Skin epidermis (tissue), 12 donors: Measurements from ENCODE around the gene LRRC8B.
"Not testable (repeated sequence)": the region's sequence is repeated elsewhere in the genome, so short reads cannot be mapped to it uniquely, and the experiment has no call there.

Source experiments
- H3K27ac ChIP-seq, 21 experiments: fragments of 200-600 bp; sonication (generic) in 11 of 21; one replicate each; pipeline ENCODE4 v1.5.0; 2020; ENCODE audit warnings: mild to moderate bottlenecking in 3 of 21, inconsistent platforms in 2 of 21, moderate library complexity in 2 of 21
- H3K4me3 ChIP-seq, 7 experiments: fragments of 200-600 bp; sonication (generic) in 2 of 7; one replicate each; pipeline ENCODE4 v1.5.0; 2020; ENCODE audit warnings: inconsistent platforms in 2 of 7, mild to moderate bottlenecking in 2 of 7, moderate library complexity in 1 of 7

The LRRC8B gene

DNA sequence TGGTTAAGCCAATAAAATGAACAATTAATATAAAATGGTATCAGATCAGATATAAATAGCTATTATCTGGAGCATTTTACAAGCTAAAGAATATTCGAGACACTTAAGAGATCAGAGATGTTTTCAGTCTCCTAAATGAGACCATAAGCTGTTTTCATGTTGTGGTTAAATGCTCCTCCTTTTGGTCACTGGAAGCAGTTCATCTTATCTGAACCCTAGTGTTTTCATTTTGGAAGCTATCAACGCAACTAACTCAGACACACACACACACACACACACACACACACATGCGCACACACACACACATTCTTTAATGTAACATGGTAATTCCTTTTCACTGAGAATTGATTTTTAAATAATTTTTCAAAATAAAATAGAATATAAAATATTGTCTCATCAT is 98.3 kb downstream of the LRRC8B start:
- H3K27ac ChIP-seq, result no peak overlapping the region
- H3K4me3 ChIP-seq, result no peak overlapping the region

DNA sequence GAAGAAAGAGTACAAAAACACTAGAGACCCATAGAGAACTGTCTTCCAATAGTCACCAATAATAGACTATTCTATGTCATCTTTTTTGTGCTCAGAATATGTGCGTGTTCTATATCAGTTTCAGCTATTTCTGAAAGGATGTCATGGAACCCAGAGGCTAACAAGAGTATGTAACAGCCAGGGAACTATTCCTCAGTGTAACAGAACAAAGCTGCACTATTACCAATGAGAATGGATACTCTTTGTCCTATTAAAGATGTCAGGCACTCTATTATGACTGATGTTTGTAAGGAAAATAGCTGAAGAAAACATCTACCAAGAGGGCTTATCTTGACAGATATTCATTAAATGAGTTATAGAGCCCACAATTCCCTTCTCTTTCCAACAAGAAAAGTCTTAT is 99.7 kb downstream of the LRRC8B start:
- H3K27ac ChIP-seq, result no peak overlapping the region
- no peak overlapping the region for H3K4me3 ChIP-seq

DNA sequence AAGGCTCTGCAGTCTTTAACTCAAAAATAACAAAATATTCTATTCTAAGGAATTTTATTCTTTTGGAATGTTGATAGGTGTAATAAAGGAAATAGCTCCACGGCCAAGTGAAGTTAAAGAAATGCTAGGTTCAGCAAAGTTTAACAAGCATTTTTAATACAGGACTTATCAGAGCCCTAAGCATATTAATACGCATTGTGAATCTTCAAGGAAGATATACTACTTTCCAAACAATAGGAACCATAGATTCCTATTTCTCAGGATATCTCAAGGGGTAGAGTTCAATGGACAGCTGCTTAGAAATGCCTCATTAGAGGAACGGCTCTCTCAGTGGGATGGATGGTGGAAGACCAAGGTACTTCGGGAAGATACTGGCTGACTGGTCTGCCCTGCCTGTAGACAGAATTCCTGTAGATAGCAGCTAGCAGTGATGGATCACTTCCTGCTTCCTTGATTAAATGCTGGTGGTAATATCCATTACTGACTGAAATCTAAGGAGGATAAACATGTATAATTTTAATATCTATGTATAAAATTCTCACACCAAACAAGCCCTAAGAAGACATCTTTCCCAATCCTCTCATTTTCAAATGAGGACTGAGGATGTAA is 100.2 kb downstream of the LRRC8B start:
- Histone ChIP-seq H3K27ac (no peak overlapping the region), H3K4me3 (no peak overlapping the region)

DNA sequence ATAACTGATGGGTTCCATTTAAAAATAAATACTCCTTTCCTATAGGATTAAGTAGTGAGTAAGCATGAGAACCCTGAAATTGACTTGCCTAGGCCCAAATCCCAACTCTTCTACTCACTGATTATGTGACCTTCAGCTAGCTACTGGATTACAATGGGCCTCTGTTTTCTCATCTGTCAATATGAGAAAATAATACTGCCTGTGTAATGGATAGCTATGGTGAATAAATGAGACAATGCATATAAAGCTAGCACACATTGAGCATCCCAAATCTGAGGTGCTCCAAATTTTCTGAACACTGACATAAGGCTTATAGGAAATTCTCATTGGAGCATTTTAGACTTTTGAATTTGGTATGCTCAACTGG is 103.0 kb downstream of the LRRC8B start:
- Histone ChIP-seq H3K4me3 (no peak overlapping the region), H3K27ac (peak overlapping the region in 1 of 21 experiments; percentile 19)

DNA sequence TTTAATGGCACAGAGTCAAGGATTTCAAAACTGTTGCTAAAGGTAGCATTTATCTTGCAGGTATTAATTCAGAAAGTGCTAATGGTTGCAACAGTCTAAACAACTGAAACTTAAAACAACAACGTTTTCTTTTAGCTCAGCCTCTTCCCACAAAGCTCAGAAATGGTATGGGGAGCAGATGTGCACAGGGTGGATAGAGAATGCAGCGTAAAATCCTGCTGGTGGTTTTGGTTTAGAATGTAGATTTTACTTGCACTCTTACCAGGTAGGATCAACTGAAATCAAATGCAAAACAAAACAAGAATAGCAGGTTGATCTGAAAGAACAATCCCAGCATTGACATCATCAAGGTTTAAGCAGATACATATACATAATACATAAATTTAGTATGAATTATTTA is 104.5 kb downstream of the LRRC8B start:
- H3K27ac ChIP-seq, result peak overlapping the region in 1 of 21 experiments; percentile 24
- no peak overlapping the region for H3K4me3 ChIP-seq

DNA sequence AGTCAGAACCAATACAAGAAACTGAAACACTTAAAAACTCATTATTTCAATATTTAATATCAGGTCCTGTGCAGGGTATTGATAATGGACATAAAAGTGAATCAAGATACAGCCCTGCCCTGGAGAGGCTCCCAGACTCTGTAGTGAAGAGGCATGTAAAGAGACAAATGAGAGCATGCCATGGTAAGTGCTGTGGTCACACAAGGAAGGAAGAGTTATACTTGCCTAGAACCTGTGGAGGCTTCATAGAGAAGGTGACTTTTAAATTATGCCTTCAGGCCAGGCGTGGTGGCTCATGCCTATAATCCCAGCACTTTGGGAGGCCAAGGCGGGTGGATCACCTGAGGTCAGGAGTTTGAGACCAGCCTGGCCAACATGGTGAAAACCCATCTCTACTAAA is 105.0 kb downstream of the LRRC8B start:
- not testable (repeated sequence) for H3K4me3 ChIP-seq
- H3K27ac ChIP-seq, result peak overlapping the region in 1 of 21 experiments; percentile 24

DNA sequence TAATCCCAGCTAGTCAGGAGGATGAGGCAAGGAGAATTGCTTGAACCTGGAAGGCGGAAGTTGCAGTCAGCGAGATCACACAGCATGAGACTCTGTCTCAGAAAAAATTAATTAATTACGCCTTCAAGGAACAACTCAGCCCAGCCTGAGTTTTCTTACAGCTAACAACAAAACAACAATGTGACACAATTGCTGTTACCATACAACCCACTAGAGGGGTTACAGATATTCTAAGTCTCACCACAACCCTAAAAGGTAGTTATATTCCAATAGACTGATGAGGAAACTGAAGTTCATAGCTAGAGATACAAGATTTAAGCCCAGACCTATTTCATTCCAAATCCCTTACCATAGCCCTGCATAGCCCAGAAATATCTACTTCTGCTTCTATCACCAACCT is 105.4 kb downstream of the LRRC8B start:
- no peak overlapping the region for H3K4me3 ChIP-seq
- peak overlapping the region in 1 of 21 experiments; percentile 24 for H3K27ac ChIP-seq

DNA sequence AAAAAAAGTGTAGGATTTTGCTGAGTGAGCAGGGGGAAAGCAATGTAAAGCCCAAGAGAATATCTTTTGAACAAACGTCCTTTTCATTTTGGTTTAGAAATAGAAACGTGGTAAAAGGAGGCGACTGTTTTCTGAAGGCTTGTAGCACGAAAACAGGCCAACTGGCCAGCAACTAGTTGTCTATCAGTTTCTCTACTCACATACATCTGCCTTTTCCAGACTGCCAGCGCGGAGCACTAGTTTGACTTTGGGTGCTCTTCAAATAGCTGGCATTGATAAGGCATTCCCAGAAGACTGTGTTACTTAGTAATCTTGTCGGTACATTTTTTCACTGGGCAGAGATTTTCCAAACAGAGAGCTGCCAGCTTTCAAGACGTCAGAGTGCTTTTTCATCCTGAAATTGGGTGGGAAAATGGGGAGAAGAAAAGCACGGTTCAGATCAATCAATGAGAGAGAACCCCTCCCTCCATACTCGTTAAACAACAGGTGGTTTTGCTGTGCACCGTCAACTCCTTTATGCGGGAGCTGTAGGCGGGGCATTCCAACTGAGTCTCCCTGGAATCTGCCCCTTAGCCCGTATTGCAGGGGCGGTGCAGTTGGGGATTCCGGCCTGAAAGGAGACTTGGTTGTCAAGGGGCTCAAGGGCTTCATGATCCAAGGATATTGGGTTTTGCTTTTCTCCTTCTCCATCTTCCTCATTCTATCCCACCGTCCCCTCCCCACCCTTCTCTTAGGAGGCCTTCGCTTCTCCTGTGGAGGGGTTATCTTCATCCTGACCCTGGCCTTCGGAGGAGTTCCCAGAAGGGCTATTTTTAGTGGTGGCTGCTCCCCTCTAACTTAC is 107.4 kb downstream of the LRRC8B start:
- peak overlapping the region; percentile 74 to 92 (median 88) for H3K4me3 ChIP-seq
- H3K27ac ChIP-seq, result peak overlapping the region in 20 of 21 experiments; percentile 54 to 98 (median 89)

DNA sequence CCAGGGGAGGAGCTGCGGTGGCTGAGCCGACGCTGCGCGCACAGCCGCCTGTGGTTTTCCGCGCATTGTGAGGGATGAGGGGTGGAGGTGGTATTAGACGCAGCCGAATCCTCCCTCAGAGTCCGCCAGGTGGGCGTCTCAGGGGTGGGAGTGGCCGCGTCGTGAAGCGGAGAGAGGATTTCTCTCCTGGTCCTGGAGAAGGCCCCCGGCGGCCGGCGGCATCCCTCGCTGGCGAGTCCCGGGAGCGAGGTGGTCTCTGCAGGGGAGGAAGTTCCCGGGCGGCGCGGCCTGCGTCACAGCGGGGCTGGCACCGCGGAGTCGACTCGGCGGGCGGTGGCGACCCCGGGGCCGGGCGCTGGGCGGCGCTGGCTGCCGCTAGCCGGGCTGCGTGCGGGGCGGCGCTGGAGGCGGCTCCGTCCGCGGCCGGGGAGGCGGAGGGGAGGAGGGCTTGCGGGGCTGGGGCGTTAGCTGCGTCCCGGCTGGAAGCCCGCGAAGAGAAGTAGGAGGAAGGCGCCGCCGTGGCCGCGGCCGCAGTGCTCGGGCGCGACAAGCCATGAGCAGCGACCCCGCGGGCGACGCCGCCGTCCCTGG is 108.1 kb downstream of the LRRC8B start, which contains the start of gene LRRC8C:
LRRC8C (plus strand) TSS at position 464 of the 591 bp plus-strand sequence. CDS start 53,354 bp downstream, outside the sequence.
- H3K4me3 ChIP-seq, result peak within 1 kb of the TSS; percentile 74 to 92 (median 88)
- peak within 1 kb of the TSS; percentile 68 to 98 (median 90) for H3K27ac ChIP-seq

DNA sequence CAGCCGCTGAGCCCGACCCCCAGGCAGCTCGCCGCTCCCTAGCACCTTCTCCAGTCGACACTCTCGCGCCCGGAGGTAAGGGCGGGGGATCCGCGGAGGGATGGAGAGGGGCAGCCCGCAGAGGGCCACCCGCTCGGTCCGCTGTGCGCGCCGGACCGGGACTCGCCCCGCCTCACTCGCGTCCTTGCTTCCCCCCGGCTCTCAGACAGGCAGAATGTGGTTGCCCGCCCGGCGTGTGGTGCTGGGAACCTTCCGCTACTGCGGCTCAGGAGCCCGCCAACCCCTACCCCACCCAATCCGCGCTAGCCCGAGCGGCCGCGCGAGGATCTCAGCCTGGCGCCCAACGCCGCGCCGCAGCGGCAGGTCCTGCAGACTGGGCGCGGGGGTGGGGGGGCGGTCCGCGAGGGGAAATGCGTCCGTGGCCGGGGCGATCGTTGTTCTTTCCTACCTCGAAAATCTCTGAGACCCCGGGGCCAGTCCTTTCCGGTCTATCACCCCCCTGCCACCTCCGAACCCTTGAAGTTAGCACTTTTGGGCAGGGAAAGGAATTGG is 108.7 kb downstream of the LRRC8B start:
- H3K27ac ChIP-seq, result peak overlapping the region; percentile 68 to 98 (median 90)
- H3K4me3 ChIP-seq, result peak overlapping the region; percentile 74 to 92 (median 88)

DNA sequence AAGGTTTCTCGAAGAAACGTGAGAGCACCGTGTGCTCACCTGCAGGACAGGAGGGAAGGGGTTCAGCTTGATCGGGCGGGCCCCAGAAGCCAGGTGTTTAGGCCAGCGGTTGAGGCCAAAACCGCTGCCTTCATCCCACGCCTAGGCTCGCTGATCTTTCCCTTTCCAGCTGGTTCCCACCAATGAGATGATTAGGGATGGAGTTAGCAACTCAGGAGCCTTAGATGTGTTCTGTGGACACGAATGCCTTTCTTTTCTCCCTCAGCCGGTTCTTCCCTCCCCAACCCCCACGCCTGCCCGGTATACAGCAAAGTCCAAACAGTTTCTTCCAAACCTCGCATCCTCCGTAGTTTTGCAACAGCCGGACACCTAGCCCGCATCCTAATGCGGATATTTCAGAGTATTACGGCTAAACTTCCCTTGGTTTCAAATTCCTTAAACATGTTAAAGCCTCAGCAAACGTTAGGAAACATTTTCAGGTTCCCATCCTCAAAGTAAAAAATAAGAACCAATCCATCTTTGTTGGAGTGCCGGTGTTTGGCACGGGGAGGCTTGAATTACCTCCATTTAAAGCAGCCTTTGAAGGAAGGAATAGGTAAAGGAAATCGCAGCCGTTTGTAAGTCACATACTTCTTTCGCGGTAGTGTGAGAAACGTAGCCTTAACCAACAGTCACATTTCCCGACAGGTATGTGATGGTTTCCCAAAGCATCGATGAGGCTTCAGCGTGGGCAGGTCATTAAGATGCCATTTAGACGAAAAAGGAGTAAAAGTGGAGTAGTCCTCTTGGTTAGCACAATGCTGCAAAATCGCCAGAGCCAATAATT is 109.4 kb downstream of the LRRC8B start:
- peak overlapping the region; percentile 68 to 98 (median 90) for H3K27ac ChIP-seq
- peak overlapping the region; percentile 74 to 92 (median 88) for H3K4me3 ChIP-seq

DNA sequence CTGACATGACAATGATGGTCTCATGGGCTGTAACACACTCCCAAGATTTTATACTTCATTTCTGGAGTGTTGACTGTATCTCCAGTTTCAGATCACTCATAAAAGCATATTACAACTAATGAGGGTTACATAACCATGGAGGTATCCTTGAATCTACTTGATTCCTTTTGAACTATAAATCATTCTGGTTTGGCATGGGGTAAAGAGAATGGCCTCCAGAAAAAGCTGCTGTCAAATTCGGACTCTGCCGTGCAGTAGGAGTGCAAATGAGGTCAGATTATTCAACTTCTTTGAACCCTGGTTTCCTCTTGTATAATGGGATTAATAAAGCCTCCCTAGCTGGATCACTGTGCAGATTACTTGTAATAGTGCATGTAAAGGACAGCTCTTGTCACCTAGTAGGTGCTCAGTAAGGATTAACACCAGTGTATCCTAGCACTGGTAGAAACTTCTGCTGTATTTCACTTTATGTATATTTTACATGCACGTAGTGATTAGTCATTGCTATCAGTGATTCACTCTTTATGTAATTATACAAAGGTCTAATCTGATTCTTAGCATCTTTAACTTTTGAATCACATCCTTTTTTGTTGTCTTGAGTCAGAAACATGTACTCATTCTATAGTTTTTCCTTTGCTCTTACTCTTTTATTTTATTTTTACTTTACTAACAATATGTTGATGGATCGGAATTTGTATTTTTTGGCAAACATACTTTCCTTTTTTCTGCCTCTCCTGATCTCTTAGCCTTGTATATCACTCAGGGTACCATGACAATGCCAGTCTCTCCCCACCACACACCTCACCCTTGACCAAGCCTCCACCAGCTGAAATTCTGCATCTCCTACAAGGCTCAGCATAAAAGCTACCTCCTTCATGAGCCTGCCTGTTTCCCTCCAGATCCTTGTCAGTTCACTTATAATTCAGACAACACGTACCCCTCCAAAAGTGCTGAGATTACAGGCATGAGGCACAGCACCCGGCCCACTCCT is 111.5 kb downstream of the LRRC8B start:
- peak overlapping the region in 1 of 7 experiments; percentile 92 for H3K4me3 ChIP-seq
- H3K27ac ChIP-seq, result peak overlapping the region in 10 of 21 experiments; percentile 0 to 38 (median 24)

DNA sequence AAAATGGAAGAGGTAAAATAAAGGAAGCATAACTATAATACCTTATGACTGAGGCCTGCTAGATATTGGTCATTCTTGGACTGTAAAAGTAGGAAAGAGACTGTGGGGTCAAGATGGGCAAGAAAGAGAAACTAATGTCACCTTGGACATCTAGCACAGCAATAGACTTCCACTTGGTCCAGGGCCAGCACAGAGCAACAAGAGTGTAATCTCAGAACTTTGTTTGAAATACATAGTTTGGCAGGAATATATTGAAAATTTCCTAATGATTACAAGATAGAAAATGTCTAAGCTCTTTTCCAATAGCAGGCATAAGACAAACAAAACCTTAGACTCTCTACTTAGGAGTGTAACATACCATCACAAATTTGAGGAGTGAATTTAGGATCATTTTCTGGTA is 112.9 kb downstream of the LRRC8B start:
- Histone ChIP-seq H3K27ac (no peak overlapping the region), H3K4me3 (no peak overlapping the region)

DNA sequence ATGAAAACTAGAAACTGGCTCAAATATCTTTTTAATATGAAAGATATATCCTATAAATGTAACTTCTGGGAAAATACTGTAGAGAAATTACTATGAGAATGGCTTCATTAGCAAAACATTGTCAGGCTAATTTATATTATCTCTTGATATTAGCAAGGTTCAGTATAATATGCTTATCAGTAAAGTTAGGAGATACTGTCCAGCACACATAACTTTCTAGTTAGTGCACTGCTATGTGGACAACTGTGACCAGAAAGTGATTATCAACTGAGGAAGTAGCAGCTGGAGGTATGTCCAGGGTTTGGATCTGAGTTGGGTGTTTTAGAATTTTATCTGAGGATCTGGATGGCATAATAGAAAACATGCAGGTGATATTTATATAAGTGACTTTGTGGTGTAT is 115.8 kb downstream of the LRRC8B start:
- Histone ChIP-seq H3K27ac (no peak overlapping the region), H3K4me3 (no peak overlapping the region)

DNA sequence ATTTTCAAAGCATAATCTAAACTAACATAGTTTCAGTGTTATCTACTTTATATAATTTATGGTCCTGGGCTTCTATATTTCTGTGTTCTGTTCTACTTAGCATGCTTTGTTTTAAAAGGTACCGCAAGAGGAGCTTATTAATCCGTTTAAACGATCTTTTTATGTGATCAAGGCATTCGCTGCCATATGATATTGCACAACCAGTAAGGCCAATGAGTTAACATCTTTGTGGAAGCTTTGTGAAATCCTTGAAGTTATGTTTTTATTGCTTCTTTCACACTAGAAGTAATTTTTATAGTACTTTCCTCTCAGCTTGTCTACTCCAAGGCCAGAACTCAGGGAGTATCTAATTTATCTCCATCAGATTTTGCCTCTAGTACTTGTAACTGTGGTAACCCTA is 117.2 kb downstream of the LRRC8B start:
- no peak overlapping the region for H3K4me3 ChIP-seq
- H3K27ac ChIP-seq, result no peak overlapping the region

DNA sequence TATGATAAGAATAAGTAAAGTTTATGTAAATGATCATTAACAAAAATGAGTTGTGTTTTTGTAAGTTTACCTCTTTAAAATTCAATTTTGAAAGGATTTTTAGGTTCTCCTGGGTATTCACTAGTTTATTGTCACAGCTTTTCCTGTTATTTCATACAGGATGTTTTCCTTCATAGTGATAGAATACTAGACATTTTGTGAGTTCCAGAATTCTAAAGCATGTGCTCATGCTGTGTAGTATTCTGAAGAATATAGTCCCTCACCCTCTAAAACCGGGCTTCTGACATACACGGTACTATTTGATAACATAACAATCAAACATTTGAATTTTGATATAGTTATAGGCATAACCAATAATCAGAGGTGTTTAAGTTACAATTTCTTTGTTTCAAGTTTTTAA is 118.9 kb downstream of the LRRC8B start:
- H3K27ac ChIP-seq, result peak overlapping the region in 2 of 21 experiments; percentile 50 to 51
- no peak overlapping the region for H3K4me3 ChIP-seq

DNA sequence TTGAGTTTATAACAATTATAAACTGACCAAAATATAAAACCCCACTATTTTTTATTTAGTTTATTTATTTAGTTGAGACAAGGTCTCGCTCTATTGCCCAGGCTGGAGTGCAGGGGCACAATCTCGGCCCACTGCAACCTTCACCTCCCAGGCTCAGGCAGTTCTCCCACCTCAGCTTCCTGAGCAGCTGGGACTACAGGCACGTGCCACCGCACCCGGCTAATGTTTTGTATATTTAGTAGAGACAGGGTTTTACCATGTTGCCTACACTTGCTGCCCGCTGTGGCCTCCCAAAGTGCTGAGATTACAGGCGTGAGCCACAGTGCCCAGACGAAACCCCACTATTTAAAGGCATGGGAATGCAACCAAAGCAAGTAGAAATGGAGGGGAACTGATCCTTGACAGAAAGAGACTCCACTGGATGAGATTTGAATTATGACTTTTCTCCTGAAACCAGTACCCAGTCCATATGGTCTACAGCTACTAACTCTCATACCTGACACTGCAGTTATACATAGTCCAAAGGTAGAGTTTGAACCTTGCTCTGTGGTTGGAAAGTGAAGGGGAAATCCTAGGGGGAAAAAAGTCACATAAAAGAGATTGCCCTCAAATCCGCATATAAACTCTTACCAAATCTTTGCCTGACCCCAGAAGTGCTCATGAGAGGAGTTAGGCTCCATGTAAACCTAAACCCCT is 119.6 kb downstream of the LRRC8B start:
- H3K27ac ChIP-seq, result peak overlapping the region in 2 of 21 experiments; percentile 48 to 49
- no peak overlapping the region for H3K4me3 ChIP-seq

DNA sequence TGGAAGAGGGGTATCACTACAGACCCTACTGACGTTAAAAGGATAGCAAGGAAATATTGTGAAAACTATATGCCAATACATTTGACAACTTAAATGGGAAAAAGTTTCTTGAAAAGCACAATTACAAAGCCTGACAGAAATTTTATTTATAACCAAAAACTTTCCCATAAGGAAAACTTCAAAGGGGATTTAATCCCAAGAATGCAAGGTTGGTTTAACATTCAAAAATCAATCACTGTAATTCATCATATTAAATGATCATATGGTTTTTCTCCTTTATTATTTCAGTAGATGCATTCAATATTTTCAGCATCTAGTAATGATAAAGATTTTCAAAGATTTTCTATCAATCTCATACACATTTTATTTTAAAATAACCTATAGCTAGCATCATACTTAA is 121.6 kb downstream of the LRRC8B start:
- H3K4me3 ChIP-seq, result no peak overlapping the region
- no peak overlapping the region for H3K27ac ChIP-seq
